HK-2 (cell line): ENCODE results near the gene HJURP.

Experiments
- DNase-seq: peaks from one replicate; pipeline ENCODE4 v3.0.0-alpha.2; 2018; ENCODE audit not compliant: unreplicated experiment

HJURP gene

DNA sequence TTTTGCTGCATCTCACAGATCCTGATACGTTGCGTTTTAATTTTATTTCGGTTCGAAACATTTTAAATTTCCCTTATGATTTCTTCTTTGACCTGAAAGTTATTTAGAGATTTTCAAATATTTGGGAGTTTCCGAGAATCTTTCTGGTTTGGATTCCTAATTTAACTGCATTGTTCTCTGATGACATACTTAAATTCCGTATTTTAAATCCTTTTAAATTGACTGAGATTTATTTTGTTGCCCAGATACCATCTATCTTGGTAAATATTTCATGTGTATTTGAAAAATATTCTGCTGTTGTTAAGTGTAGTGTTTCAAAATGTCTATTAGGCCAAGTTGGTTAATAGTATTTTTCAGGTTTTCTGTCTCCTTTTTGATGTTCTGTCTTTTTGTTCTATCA lies 38.5 kb downstream of the HJURP start:
- DNase-seq = no peak

DNA sequence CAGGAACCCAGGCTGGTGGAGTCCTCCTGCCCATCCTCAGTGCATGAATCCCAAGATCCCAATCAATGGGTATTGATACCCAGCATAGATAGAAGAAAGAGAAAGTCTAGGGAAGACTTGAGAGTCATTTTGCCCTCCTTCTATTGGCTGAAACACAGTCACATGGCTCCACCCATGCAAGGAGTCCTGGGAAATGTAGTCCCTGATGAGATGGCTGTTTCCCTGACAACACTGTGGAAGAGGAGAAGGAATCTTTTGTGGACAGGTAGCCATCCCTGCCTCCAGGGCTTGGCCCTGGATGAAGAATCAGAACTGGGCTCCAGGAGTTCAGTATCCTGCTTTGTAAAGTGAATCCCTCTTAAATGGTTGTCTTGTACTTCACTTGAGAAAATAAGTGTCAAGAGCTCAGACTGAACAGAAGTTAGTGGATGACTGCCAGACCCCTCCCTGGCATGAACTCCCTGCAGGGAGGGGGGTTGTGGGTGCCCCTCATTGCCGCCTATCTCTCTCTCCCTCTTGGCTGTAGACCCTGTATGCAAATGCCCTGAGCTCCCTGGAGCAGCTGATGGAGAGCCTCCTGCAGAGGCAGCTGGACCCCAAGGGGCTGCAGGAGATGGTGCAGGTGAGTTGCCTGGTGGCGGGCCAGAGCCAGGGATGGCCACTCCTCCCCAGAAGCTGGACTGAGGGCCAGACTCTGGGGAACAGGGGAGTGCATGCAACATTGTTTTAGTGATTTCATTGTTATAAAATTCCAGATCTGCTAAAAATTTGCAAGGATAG lies 40.1 kb downstream of the HJURP start:
- DNase-seq = no peak

DNA sequence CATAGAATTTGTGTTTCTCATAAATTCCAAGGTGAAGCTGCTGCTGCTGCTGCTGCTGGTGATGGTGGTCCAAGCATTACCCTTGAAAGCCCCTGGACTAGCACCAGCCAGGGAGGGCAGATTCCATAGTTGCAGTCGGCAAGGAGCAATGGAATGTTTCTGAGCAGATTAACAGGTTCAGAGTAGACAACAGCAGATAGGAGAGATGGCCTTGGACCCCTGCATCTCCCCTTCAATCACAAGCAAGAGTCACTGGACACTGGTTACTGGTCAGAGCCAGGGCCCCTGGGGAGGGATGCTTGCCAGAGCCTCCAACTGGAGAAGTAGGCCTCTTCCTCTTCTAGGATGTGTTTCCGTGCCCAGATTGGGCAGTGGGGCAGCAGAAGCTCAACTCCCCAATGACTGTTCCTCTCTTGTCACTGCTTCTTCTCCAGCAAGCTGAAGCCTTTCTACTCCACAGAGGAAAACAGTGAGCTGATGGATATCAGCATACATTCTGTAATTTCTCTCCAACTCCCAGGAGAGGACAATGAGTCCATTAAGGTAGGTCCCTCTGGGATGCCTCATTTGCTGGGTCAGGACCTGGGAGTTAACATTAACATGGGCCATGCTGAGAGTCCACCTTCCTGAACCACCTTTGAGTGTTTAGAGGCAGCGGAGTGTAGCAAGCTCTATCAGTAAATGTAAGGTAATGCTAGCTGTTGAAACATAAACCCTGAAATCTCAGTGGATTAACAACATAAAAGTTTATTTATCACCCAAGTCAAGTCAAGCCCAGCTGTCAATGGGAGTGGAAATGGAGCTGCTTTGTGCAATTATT lies 40.9 kb downstream of the HJURP start:
- no peak for DNase-seq

DNA sequence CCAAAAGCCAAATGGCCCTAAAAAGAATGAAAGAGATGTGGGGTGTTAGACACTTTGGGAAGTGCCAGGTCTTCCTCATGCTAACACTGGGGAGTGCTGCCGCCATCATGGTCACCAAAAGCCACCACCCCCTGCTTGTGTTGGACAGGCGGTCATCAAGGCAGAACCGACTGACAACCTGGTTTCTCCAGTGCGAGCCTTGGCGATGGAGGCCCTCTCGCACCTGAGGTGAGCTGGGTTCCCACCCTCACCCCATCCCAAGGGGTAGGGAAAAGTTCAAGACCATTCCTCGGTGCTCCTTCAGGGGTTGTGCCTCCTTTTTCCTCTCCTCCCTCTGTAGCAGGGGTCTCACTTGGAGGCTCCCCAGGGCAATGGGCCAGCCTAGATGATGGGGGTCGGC lies 42.6 kb downstream of the HJURP start:
- no peak for DNase-seq

DNA sequence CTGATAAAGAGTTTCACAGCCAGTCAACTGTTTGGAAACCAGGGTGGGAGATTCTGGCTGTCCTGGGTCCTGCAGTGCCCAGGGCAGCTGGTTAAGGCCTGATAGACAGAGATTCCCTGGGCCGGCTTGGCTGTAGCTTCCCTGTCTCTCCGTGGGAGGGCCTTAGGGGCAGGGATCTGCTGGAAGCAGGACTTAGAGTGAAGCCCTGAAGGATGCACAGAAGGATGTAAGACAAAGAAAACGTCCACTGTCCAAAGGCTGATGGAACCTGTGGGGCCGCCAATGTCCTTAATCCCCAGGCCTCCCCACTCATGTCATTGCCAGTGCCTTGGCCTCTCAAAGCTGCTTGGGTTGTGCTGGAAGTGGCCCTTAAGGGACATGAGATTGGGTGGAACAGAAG lies 43.2 kb downstream of the HJURP start:
- no peak for DNase-seq

DNA sequence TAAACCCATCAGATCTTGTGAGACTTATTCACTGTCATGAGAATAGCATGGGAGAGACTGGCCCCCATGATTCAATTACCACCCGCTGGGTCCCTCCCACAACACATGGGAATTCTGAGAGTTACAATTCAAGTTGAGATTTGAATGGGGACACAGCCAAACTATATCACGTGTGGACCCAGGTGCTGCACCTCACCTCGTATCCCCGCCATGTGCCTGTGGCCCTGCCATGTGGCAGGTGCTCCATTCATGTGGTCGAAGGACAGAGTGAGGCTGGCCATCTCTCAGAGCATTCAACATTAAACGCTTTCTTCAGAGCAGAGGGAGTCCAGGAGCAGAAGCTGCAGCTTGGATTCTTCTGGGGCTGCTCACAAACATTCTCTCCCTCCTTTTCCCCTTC lies 44.0 kb downstream of the HJURP start:
- no peak for DNase-seq

DNA sequence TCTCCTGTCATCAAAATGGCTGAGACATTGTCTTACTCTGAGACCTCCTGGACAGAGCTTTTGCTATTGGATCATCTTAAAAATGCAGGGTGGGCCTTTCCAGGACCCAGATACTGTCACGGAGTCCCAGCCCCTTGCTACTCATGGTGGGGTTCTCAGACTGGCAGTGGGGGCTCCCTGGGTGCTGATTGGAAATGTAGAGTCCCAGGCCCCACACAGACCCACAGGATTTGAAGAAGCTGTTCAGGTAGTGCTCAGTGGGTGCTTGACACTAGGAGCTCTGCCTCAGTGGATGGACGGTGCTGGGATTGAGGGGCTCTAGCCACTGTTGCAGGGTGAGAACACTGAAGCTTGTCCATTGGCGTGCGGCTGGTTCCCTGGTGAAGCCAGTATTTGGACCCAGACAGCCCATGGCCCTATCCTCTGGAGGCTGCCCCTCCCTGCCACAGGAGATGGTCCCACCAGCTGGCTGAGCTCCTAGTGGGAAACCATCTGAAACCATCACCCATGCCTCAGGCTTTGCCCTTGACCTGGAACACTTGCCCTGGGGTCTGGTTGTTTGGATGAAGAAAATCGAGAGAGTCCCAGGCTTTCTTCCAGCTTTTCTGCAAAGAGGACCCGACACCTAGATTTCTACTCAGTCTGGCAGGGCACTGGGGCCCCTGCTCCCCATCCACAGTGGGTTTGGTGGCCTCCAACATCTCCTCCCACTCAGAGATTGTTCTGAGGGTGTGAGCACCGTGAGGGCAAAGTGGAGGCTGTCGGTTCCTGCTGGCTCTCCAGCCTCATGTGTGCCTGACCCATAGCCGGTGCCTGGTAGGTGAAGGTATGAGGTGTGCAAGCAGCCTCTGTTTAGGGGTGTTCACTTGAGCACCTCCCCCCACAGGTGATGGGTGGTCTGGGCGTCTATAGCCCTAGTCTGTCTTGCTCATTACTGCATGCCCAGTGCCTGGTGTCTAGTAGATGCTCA lies 46.1 kb downstream of the HJURP start:
- no peak for DNase-seq

DNA sequence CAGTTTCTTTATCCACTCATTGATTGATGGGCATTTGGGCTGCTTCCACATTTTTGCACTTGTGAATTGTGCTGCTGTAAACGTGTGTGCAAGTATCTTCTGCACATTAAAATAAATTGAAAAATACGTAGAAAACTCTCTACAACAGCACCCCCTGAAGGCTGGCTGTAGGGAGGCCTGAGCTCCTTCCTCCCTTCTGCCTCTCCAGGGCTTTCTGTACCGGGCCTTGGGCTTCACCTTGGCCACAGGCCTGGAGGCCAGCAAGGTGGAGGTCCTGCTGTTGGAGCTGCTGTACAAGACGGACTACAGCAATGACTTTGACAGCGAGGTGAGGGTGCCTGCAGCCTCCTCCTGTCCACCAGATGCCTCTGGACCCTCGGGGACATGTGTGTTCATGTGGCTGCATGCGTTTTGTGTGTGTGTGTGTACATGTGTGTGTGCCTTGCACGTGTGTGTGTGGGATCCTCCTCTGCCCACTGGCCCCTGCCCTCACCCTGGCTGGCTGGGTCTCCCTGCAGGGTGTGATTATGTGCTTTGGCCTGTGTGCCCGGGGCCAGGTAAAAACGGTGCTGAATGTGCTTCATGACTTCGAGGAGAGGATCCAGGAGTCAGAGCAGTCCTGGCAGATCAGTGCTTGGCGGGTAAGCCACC lies 47.0 kb downstream of the HJURP start:
- no peak for DNase-seq

DNA sequence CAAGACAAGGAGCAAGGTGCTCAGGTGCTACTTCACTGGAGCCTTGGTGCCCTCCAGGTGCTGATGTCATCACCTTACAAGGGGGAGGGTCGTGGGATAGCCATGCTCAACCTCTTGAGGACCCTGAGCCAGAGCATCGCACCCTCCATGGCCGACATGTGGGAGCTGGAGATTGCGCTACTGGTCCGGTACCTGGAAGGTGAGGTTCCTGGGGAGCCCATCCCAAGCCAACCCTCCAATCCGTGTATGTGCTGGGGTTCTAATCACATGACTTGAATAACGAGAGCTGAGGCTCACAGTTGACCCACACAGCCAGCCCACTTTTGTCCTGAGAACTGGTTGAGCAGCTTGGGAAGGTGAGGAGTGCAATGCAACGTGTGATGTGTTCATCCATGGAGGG lies 50.3 kb downstream of the HJURP start:
- DNase-seq = no peak

DNA sequence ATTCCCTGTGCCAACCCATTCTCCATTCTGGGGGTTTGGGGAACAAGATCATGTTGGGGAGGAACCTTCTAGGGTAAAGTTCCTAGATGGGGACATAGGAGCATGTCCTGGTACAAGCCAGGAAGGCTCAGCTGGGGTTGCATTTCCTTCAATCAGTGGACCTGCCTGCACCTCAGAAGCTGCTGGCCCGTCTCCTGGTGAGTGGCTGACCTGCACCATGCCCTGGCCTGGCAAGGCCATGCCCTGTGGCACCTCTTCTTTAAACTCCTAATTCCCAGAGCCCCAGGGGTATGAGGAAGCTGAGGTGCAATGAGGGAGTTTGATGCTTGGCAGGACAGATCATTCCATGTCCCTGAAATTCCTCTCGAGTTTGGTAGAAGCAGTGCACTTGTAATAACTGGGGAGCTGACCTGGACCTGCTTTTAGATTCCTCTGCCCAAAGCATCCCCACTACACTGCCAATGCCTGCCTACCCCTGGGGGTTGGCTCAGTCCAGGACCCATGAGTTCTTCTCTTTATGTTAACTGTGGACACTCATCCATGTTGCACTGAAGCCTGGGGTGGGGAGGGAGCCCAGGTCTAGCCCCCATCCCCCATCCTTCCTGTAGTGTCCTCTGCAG lies 50.9 kb downstream of the HJURP start:
- DNase-seq = no peak

DNA sequence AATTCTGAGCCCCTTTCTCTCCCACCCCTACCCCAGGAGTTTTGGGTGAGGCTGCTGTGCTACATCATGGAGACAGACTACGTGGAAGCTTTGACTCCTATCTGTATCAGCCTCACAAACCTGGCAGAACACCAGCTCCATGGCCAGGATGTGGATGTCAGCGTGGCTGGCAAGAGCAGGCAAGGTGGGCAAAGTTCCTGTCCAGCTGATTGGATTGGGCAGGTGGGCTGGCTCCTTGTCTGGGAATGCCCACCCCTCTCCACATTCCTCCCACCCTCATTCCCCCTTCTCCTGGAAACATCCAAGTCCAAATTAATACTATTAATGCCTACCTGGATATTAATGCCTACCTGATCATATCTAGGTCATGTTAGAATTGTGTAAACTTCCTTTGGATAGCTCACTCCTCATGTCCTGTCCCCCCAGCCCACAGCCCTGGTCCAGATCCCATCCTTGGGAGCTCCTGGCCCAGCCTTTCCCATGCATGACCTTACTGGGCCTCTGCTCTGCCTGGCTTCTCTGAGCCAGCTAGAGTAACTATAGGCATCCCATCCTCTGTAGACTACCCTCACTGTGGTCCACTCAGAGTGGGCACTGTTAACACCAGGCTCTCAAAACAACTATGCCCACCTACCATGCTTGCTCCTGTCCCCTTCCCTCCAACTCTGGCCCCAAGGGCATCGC lies 52.1 kb downstream of the HJURP start:
- DNase-seq = no peak

DNA sequence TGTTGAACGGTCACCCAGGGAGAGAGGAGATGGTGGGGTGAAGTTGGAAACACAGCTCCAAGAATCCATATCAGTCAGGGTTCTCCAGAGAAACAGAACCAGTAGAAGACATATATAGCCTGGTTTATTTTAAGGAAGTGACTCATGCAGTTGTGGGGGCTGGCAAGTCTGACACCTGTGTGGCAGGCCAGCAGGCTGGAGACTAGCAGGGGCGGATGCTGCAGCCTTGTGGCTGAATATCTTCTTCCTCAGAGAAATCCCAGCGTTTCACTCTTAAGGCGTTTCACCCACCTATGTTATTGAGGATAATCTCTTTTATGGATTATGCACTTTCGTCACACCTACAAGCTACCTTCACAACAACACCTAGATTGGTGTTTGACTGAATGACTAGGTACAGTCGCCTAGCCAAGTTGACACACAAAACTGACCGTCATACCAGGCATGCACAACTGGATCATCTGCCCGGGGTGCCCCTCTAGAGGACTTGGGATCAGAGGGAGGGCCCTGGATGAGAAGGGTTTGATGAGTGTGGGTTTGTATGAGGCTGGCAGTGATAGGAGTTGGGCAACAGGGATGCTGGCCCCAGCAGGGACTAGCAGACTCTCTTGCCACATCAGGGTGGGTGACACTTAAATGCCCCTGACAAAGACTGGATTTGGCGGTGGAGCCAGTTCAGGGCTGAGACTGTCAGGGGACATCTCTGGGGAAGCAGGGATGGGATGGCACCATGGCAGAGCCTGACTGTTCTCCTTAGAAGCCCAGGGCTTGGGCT lies 52.8 kb downstream of the HJURP start:
- DNase-seq = peak; percentile 7

DNA sequence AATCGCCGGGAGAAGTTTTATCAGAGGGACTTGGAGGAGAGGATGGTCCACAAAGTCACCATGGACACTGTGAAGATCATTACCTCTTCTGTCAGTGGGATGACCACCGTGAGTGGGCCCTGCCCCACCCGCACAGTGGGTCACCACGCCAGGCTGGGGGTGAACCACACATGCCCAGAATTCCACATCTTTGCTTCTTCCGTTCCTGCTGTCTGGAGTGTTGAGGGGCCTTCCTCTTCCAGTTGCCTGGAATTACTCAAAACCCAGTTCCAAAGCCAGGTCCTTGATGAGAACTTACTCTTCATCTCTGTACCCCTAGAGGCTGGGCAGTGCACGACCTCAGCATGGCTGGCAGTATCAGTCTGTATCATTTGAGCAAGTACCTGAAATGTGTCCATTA lies 54.1 kb downstream of the HJURP start:
- no peak for DNase-seq

DNA sequence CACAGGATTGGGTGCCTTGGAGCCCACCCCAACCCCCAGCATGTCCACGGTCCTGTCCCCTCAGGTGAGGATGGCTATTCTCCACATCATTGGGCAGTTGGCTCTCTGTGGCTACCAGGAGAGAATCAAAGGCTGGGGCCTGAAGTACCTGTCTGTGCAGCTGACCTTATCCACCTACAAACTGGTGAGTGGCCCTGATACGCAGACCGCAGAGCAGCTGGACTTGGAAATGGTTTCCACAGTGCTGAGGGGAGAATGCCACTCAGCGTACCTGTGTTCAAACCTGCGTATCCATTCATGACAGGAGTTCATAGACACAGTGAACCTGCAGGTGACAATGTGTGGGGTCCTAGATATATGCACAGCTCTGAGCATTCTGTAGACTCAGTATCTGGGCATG lies 54.6 kb downstream of the HJURP start:
- no peak for DNase-seq

DNA sequence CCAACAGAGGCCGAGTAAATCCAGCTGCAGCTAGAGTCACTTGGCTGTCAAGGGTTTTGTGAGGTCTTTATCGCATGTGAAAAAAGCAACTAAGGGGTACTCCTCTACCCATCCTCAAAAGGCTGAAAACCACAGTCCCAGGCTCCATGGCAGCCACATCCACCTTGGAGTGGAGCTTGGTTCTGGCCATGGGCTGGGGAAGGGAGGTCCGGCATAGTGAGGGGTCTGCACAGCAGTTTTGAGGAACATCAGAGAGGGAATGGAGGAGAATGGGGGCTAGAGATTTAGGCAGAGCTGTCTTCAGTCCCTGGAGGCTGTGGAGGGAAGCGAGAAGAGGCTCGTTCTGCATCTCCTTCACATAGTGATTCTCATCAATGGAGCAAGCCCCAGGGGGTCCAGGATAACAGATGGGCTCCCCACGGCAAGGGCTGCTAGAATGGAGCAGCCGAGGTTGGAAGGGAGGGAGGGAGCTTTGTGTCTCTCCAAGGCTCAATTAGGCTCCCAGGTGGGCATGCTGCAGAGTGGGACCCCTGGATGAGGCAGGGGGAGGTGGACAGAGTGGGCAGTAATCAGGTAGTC lies 55.2 kb downstream of the HJURP start:
- DNase-seq = no peak

DNA sequence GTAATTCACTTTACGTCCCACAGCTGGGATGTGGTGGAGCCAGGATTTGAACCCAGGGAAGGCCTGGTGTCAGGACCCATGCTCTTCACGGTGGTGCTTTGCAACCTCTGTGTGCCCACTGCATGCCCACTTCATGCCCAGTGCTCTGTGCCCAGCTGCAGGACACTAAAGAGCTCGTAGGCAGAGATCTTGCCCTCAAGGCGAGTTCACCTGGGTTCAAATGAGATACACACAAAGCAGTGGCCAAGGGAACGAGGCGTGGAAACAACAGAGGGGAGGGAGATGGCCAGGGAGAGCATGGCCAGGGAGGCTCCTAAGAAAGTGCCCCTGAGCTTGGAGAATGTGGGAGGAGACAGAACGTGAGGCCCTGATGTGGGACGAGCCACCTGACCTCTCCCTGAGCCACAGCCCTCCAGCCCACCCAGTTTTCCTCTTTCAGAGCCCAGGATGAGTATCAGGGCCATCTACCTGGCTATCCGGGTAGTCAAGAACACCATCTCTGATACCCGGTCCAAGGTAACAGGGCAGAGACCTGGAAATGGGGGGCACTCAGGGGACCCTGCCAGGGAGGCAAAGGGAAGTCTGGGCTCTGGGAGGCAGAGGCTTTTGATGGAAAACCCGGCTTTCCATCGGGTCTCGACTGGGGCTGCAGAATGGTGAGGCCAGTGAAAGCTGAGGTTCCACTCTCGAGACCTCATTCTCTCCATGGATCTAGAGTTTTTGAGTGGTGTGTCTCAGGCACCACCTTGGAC lies 55.8 kb downstream of the HJURP start:
- no peak for DNase-seq

DNA sequence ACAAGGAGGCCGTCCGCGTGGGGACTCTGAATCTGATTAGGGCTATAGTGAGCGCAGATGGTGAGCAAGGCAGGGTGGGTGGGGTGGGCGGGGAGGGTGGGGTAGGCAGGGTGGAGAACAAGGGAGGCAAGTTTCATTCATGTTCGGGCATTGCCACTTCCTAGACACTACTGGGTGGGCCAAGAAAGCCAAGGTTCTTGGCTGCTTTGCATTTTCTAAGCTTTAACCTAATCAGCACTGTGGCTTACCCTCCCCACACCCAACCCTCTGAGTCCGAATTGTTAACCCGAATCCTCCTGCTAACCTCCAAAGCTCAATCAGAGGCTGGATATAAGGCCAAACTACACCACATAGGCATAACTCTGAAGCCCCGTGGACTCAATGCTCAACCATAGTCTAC lies 58.1 kb downstream of the HJURP start:
- no peak for DNase-seq

DNA sequence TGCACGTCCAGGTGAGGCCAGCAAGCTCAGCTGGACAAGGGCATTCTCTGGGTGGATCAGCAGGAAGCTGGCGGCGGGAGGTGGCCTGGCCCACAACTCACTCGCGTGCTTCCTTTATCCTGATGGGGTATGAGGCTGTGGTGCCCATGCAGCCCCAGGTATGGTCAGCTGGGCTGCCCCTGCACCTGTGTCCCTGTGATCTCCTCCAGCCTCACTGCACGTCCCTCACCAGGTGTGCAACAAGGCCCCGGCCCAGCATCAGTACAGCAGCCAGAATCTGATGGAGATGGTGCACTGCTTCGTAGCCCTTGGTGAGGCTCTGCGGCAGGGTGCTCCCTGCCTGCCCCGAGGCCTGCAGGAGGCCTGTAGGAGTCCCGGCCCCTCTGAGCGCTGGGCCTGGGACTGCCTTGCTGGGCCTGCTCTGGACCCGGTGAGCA lies 58.6 kb downstream of the HJURP start:
- no peak for DNase-seq
